CD14-positive monocyte (primary cell): ENCODE measurements around the gene OGFRL1. TPM values are rescaled to one million over a fixed set of nuclear protein-coding genes. Genes with fewer than 3 reads are reported as not detected.
A peak's percentile ranks its signal among the peaks of the same experiment; 100 is the strongest.

Experiments
- DNase-seq, 3 donors: peaks; one replicate each; pipeline ENCODE4 v3.0.0-alpha.2; 2011 to 2022
- H2AFZ ChIP-seq: 2 replicates; pipeline ENCODE4 v1.6.0; 2012; ENCODE audit warnings: mild to moderate bottlenecking, low read depth, low read length, inconsistent platforms; ENCODE audit not compliant: insufficient read depth, poor library complexity, severe bottlenecking
- H3K27ac ChIP-seq, 2 donors: 1 replicate in 1 of 2; 2 replicates in 1 of 2; pipeline ENCODE4 v1.5.1; 2012 to 2013; ENCODE audit warnings: low read length in 2 of 2, control low read depth in 1 of 2, inconsistent platforms in 1 of 2, low read depth in 1 of 2, mild to moderate bottlenecking in 1 of 2
- H3K27me3 ChIP-seq, 2 donors: one replicate each; pipeline versions ENCODE4 v1.6.0 to v1.6.1; 2011 to 2013; ENCODE audit warnings: low read length in 2 of 2; ENCODE audit not compliant: control insufficient read depth in 2 of 2, insufficient read depth in 2 of 2
- H3K36me3 ChIP-seq, 2 donors: replicated peaks in 1 of 2; 1 replicate in 1 of 2; 2 replicates in 1 of 2; pipeline versions ENCODE4 v1.5.1 to v1.6.1; 2012 to 2013; ENCODE audit warnings: low read length in 2 of 2, control low read depth in 1 of 2, inconsistent platforms in 1 of 2, mild to moderate bottlenecking in 1 of 2; ENCODE audit not compliant: insufficient read depth in 2 of 2, control insufficient read depth in 1 of 2
- H3K4me1 ChIP-seq, 2 donors: 1 replicate in 1 of 2; 2 replicates in 1 of 2; pipeline versions ENCODE4 v1.5.1 to v1.6.1; 2012 to 2013; ENCODE audit warnings: low read length in 2 of 2, control low read depth in 1 of 2, inconsistent platforms in 1 of 2, mild to moderate bottlenecking in 1 of 2, moderate library complexity in 1 of 2; ENCODE audit not compliant: insufficient read depth in 2 of 2, control insufficient read depth in 1 of 2
- H3K4me2 ChIP-seq: replicated peaks from 2 replicates; pipeline ENCODE3; 2012; ENCODE audit warnings: low read length, moderate library complexity, mild to moderate bottlenecking; ENCODE audit not compliant: poor library complexity, severe bottlenecking; ENCODE audit errors: extremely low read depth
- H3K4me3 ChIP-seq, 3 experiments: fragments of 200-600 bp in 1 of 3; sonication (generic) in 1 of 3; replicated peaks in 1 of 3; 1 replicate in 2 of 3; 2 replicates in 1 of 3; pipeline ENCODE4 v1.5.1; 2011 to 2013; ENCODE audit warnings: low read length in 3 of 3, mild to moderate bottlenecking in 3 of 3, control low read depth in 2 of 3, low read depth in 2 of 3, inconsistent platforms in 1 of 3, moderate library complexity in 1 of 3
- H3K79me2 ChIP-seq: 2 replicates; pipeline ENCODE4 v1.6.0; 2012; ENCODE audit warnings: mild to moderate bottlenecking, control low read depth, inconsistent platforms, low read length, moderate library complexity; ENCODE audit not compliant: insufficient read depth
- H3K9ac ChIP-seq: 2 replicates; pipeline ENCODE4 v1.6.0; 2017; ENCODE audit warnings: low read length, mild to moderate bottlenecking; ENCODE audit not compliant: insufficient read depth, poor library complexity, severe bottlenecking
- H3K9me3 ChIP-seq, 2 donors: replicated peaks in 1 of 2; 1 replicate in 1 of 2; 2 replicates in 1 of 2; pipeline versions ENCODE4 v1.5.1 to v1.6.1; 2012 to 2013; ENCODE audit warnings: low read length in 2 of 2, control low read depth in 1 of 2; ENCODE audit not compliant: control insufficient read depth in 1 of 2, insufficient read depth in 1 of 2
- H4K20me1 ChIP-seq: 2 replicates; pipeline ENCODE4 v1.6.0; 2012; ENCODE audit warnings: mild to moderate bottlenecking, low read length, control low read depth, moderate library complexity; ENCODE audit not compliant: insufficient read depth
- H3K27ac Mint-ChIP-seq, 7 donors: one replicate each; pipeline ENCODE4 v1.8.0; 2020; ENCODE audit warnings: mild to moderate bottlenecking in 7 of 7, mixed read lengths in 7 of 7, moderate library complexity in 6 of 7, inconsistent platforms in 2 of 7
- H3K27me3 Mint-ChIP-seq, 3 donors: one replicate each; pipeline ENCODE4 v1.8.0; 2021 to 2022; ENCODE audit warnings: low read depth in 3 of 3, mild to moderate bottlenecking in 3 of 3, mixed read lengths in 3 of 3, moderate library complexity in 3 of 3, inconsistent platforms in 1 of 3
- H3K36me3 Mint-ChIP-seq, 2 donors: one replicate each; pipeline ENCODE4 v1.8.0; 2020; ENCODE audit warnings: mixed read lengths in 2 of 2, inconsistent platforms in 1 of 2, mild to moderate bottlenecking in 1 of 2
- H3K4me1 Mint-ChIP-seq: one replicate; pipeline ENCODE4 v1.8.0; 2020; ENCODE audit warnings: mild to moderate bottlenecking, mixed read lengths
- H3K4me3 Mint-ChIP-seq, 2 donors: one replicate each; pipeline ENCODE4 v1.8.0; 2020; ENCODE audit warnings: mild to moderate bottlenecking in 2 of 2, mixed read lengths in 2 of 2, moderate library complexity in 1 of 2
- H3K9me3 Mint-ChIP-seq, 7 donors: one replicate each; pipeline ENCODE4 v1.8.0; 2020 to 2022; ENCODE audit warnings: mixed read lengths in 7 of 7, mild to moderate bottlenecking in 6 of 7, moderate library complexity in 6 of 7, inconsistent platforms in 2 of 7
- CTCF ChIP-seq: fragments of 200-600 bp; IDR thresholded peaks from one replicate; pipeline ENCODE4 v1.8.0; 2022; ENCODE audit warnings: antibody characterized with exemption, mild to moderate bottlenecking
- WGBS: methylation state at CpG from one replicate; pipeline ENCODE4 v1.1.5; 2013; ENCODE audit warnings: missing lambda C conversion rate; ENCODE audit not compliant: insufficient coverage; 5-methylcytosine and 5-hydroxymethylcytosine counted together
- intact Hi-C, 2 donors: fragments of 100-400 bp; cut with micrococcal nuclease; formaldehyde crosslinking; loops; one replicate each; pipeline versions ENCODE4 v1.15.0 to v1.15.1; 2023
- polyA plus RNA-seq, 3 donors: library from polyadenylated mRNA; depleted of rRNA in 1 of 3; unstranded in 2 of 3; stranded (reverse) in 1 of 3; fragments of 300-500 nt in 2 of 3; fragments of >200 nt in 1 of 3; fragmentation: Illumina TruSeq in 2 of 3; gene quantifications; 1 replicate in 2 of 3; 2 replicates in 1 of 3; pipeline ENCODE4 v1.2.3, GENCODE V29; 2012 to 2021

Gene OGFRL1
- polyA plus RNA-seq, 3 donors = 52.9 to 72.8 (median 58.3) TPM

- no peak overlapping the region for H3K9ac ChIP-seq
- H3K4me3 ChIP-seq = no peak overlapping the region
- H3K9me3 Mint-ChIP-seq = peaks cover 13 to 19% (median 16%) of the 10 kb centered on the region in 7 donors
- H3K4me3 Mint-ChIP-seq = no peak overlapping the region
- H3K36me3 ChIP-seq = no peaks in the 10 kb centered on the region
- peaks cover 10% of the 10 kb centered on the region for H3K4me1 Mint-ChIP-seq
- 0% methylated on average over 1 of the region's 3 CpGs for WGBS
- DNase-seq = peak in 1 of 3 donors; percentile 26
- no peaks in the 10 kb centered on the region for H3K4me1 ChIP-seq
- no peak overlapping the region for H3K4me2 ChIP-seq
- no peaks in the 10 kb centered on the region for H3K79me2 ChIP-seq
- peaks cover 0 to 5% of the 10 kb centered on the region in 2 donors for H3K36me3 Mint-ChIP-seq
- H3K9me3 ChIP-seq = peaks cover 5 to 13% of the 10 kb centered on the region in 2 donors
- H3K27me3 Mint-ChIP-seq = peaks cover 0 to 1% (median 0%) of the 10 kb centered on the region in 3 donors
- H2AFZ ChIP-seq = peak overlapping the region; percentile 13
- no peak for TF ChIP-seq CTCF
- no peak overlapping the region for H3K27ac ChIP-seq
- no peaks in the 10 kb centered on the region for H3K27me3 ChIP-seq
- H4K20me1 ChIP-seq = no peaks in the 10 kb centered on the region
- peak overlapping the region in 1 of 7 donors; percentile 15 for H3K27ac Mint-ChIP-seq
- intact Hi-C loops = no loop called here
Measured at GRCh38 chr6:71268735-71269437, 19.7 kb upstream of the OGFRL1 start.

- H3K9me3 Mint-ChIP-seq = peaks cover 0 to 10% (median 5%) of the 10 kb centered on the region in 7 donors
- TF ChIP-seq CTCF = no peak
- H4K20me1 ChIP-seq = no peaks in the 10 kb centered on the region
- intact Hi-C loops = no loop called here
- H3K9me3 ChIP-seq = no peaks in the 10 kb centered on the region
- no peak overlapping the region for H3K4me3 ChIP-seq
- no peaks in the 10 kb centered on the region for H3K27me3 ChIP-seq
- no peak overlapping the region for H3K9ac ChIP-seq
- H2AFZ ChIP-seq = no peak overlapping the region
- H3K27ac Mint-ChIP-seq = no peak overlapping the region
- H3K36me3 ChIP-seq = no peaks in the 10 kb centered on the region
- no peak overlapping the region for H3K4me3 Mint-ChIP-seq
- H3K4me1 Mint-ChIP-seq = peaks cover 4% of the 10 kb centered on the region
- H3K27ac ChIP-seq = no peak overlapping the region
- no peaks in the 10 kb centered on the region for H3K36me3 Mint-ChIP-seq
- H3K27me3 Mint-ChIP-seq = no peaks in the 10 kb centered on the region
- H3K4me2 ChIP-seq = no peak overlapping the region
- no CpG with 5 or more reads among the region's 3 CpGs for WGBS
- H3K79me2 ChIP-seq = no peaks in the 10 kb centered on the region
- no peaks in the 10 kb centered on the region for H3K4me1 ChIP-seq
- no peak for DNase-seq
Measured at GRCh38 chr6:71277926-71278600, 10.5 kb upstream of the OGFRL1 start.
